ENCODE measurements around the gene RAPGEF3.

RAPGEF3 gene, protein sequence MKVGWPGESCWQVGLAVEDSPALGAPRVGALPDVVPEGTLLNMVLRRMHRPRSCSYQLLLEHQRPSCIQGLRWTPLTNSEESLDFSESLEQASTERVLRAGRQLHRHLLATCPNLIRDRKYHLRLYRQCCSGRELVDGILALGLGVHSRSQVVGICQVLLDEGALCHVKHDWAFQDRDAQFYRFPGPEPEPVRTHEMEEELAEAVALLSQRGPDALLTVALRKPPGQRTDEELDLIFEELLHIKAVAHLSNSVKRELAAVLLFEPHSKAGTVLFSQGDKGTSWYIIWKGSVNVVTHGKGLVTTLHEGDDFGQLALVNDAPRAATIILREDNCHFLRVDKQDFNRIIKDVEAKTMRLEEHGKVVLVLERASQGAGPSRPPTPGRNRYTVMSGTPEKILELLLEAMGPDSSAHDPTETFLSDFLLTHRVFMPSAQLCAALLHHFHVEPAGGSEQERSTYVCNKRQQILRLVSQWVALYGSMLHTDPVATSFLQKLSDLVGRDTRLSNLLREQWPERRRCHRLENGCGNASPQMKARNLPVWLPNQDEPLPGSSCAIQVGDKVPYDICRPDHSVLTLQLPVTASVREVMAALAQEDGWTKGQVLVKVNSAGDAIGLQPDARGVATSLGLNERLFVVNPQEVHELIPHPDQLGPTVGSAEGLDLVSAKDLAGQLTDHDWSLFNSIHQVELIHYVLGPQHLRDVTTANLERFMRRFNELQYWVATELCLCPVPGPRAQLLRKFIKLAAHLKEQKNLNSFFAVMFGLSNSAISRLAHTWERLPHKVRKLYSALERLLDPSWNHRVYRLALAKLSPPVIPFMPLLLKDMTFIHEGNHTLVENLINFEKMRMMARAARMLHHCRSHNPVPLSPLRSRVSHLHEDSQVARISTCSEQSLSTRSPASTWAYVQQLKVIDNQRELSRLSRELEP

DNA sequence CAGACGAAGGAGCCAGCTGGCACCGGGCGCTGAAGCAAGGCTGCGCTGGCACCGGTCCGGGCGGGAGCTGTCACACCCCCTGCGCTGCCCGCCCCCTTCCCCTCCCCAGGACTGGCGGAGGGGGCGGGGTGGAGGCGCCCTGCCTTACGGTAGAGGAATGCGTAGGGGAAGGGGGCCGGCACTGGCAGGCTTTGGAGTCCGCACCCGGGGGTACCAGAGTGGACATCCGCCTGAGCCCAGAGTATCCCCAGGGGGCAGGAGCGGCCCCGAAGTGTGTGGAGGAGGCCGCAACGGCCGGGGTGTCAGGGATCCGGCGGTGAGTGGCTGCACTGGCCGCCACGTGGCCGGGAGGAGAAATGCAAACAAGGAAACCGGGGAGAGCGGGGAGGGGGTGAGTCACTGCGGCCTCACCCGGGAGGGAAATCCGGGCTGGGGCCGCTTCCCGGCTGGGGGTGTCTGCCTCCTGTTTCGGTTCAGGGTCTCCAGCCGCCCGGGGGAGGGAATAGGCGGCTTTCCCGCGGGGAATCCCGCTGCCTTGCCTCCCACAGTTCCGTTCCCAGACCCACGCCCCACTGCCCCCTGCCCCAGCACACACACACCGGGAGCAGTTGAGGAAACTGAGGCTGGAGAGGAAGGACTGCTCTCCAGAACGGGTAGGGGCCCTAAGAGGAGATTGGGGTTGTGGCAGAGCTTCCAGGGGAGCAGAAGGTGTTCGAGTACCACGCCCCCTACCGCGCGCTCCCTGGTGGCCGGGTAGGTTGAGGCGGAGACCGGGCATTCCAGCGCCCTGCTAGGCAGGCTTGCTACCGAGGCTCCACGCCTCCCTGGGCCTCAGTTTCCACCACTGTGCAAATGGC, at the start of gene RAPGEF3:
TSS of gene RAPGEF3 (minus strand) at position 47 of the 857 bp plus-strand sequence. CDS start 324 bp downstream, outside the sequence.
- peak; percentile 69 to 72 for DNase-seq

DNA sequence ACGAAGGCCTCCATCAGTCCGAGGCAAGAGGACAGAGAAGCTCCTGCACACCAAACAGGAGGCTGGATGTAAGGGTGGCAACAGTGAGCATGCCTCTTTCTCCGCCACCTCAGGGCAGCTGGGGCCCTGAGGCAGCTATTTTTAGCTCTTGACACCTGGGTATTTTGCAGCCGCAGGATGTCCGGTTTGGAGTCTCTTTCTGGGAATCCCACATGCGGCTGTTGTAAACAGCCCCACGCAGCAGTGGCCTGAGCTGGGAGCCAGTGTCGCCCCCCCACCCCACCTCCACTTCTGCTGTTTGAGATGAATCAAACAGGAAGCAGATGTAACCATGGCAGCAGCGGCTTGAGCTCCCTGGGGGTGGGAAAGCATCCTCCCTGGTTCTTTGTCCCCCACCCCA, 49.4 kb upstream of the RAPGEF3 start:
- peak; percentile 90 to 92 for DNase-seq

DNA sequence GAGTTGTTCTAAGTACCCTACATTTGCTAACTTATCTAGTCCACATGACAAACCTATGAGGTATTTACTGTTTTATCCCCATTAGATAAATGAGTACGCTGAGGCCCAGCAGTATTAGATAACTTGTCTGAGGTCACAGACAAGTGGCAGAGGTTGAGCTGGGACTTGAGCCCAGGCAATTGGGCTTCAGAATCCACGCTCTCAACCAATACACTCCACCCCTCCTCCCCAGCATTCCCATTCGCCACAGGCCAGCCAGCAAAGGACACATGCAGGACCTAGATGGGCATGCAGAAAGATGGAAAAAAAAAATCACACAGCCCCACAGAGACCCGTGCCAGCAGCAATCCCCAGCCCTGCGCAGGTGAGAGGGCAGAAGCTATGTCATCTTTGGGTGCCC, 48.7 kb upstream of the RAPGEF3 start:
- DNase-seq: no peak

DNA sequence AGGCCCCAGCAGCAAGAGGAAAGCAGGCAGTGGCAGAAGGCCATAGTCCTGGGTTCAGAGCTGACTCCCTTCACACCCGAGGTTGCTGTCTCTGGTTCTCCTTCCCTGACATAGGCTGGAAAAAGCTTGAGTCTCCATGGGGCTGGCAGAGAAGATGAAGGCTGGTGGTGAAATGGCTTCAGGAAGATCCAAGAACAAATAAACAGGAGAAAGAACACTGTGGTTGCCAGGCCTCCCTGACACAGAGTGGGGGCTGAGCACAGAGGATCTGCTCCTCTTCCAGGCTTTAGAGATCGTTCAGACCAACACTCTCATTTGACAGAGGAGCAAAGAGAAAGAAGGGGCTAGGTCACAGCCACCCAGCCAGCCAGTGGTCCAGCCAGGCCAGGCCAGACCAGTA, 46.7 kb upstream of the RAPGEF3 start:
- DNase-seq: no peak

DNA sequence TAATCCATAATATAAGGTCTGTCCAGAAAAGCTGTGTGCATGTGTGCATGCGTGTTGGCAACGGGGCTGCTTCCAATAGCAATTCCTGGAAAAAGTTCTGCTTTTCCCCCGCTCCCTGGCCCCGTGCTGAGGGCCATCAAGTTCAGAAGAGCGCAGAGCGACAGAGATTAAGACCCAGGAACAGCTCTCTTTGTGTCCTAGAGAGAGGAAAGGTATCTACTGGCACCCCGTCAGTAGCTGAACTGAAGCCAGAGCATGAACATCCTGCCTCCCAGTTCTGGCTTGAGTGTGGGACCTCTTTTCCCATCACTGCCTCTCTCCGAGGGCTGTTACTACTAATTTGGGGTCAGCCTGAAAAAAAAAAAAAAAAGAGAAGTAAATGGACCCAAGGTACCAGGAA, 45.5 kb upstream of the RAPGEF3 start:
- no peak for DNase-seq

DNA sequence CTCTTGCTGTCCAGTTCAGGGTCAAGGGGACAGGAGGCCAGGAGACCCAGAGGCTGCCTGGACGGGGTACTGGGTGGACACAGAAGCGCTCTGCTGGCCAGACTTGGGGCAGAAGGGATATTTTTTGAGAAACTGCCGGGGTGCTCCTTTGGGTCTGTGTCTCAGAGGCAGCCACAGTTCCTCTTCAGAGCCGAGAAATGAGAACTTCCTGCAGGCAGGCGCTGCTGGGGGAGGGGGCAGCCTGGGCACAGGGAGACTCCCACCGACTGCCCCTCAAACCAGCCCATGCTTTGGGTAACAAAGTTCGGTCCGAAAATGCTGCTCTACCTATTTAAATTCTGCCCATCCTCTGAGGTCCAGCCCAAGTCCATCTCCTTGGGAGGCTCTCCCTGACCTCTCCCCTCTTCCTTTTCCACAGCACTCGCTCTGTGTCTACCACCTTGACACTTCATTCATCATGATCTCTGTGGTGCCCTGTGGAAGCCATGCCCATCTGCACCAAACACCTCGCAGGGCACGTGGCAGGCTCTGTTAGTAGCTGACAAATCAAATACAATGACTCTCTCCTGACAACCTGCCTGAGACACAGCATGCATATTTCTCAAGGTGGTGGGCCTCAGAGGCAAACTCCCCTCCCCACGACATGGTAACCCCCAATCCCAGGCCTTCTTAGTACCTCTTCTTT, 44.7 kb upstream of the RAPGEF3 start:
- DNase-seq: peak in 1 of 2 donors; percentile 26

DNA sequence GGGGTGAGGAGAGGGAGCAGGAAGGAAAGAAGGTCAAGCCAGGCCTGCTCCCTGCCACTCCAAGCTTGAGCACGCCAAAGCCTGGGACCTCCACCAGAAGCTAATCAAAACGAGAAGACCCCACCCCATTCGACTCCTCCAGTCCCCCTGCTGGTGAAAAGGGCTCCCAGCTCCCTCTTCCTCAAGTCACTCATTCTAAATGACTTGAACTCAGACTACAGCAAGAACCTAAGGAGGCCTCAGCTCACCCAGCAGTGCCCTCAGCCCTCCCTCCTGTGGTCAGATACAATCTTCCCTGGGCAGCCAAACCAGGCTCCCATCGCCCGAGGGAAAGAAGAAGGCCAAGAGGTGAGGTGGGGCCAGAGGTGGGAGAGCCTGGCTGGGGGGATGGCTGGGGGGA, 43.6 kb upstream of the RAPGEF3 start:
- no peak for DNase-seq

DNA sequence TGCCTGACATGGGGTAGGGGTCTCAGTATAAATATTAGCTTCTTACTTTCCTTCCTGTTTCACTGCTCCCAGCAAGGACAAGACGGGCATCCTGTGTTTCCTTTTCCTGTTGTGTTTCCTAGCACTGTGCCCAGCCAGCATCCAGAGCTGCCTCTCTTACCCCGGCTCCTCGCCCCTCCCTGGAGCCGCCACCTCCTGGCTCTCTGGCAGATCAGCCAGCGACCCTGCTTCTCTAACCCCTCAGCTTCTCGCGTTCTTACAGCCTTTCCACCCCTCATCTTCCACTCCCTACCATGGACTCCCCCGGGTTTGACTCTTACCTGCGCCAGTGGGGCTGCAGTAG, 43.2 kb upstream of the RAPGEF3 start:
- DNase-seq: no peak

DNA sequence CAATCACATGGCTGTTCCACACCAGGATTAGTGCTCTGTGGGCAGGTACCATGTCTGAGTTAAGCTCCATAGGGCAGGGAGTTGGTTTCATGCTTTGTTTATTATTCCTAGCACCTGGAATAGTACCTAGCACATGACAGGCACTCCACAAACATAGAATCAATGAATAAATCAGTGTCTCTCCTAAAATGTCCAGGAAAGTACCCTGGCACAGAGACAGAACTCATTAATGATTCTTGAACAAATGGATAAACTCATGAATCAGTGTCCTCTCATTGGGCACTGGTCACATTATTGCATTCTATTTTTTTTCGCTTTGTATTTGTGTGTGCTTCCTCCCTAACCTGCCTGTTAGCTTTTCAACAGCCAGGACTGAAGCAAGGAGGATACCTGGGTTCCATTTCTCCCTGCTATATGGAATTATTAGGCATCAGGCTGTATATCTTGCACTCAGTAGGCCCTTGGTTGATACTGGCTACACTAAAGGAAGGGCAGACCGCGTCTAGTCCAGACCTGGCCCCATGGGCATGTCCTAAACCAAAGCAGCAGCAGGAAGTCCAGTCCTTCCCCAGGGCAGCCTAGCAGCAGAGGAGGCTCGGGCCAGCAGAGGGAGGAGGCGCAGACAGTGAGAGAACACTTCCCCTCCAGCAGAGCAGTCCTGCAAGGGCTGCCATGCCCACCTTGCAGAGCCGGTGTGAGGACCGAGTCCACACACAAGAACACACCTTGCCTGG, 42.7 kb upstream of the RAPGEF3 start:
- DNase-seq: peak in 1 of 2 donors; percentile 27

DNA sequence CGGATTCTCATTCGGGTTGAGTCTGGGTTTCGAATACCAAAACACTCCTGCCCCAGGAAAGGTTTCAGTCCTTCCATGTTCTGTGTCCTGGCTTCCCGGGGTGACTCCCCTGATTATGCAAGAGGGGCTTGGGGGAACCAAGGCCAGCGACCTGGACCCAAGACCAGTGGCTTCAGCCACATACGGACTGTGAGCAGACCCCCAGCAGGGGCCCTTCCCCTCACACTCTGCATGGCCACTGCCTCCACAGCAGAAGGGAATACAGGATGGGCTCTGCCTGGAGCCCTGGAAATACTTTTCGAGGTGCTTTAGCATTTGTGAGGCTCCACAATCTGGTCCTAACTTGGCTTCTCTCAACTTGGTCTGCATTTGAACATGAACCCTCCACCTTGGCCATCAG, 41.9 kb upstream of the RAPGEF3 start:
- DNase-seq: no peak

DNA sequence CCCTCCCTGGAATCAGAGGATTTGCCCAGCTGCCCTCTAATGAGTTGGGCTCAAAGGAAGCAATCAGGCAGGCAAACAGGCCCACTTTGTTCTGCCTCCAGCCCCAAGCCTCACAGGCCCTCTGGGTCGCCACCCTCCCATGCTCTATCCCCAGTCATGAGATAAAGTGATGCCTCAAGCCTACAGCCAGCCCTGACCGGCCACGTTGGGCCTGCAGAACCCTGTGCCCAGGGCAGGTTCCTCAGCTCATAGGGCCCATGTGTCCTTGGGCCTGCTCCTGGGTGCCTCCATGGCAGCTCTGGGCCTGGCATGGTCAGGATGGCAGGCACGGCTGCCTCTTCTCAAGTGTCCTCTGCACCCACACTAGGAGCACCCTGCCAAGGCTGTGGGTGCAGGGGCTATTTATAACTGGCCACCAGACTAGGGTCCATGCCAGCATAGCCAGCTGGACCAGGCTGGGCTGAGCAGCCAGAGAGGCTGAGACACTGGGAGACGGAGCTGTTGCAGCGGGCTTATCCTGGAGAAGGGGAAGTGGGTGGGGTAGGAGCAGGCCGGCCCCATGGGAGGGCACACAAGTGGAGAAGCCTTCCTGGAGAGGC, 40.8 kb upstream of the RAPGEF3 start:
- DNase-seq: no peak

DNA sequence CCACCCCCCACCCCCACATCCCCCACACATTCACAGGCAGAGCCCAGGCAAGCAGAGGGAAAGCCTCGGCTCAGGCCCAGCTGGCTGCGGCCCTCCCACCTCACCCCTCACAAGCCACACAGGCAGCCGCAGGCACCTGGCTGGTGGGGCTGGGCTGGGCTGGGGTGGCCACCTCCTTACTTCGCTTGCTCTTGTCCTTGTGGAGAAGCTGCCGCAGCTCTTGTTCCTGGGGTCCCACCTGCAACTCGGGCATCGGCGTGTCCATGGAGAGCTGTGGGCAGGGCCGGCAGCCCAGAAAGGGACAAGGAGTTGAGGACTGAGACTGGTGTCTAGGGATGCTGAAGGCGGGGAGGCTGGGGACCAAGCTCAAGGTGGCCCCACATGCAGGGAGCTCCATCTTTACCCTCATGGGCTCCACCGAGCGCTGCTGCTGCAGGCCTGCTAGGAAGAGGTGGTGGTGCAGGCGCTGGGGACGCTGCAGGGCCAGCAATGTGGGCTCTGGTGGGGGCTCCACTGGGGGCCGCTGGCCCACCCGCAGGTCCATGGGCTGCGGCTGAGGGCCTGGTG, 39.8 kb upstream of the RAPGEF3 start:
- no peak for DNase-seq

DNA sequence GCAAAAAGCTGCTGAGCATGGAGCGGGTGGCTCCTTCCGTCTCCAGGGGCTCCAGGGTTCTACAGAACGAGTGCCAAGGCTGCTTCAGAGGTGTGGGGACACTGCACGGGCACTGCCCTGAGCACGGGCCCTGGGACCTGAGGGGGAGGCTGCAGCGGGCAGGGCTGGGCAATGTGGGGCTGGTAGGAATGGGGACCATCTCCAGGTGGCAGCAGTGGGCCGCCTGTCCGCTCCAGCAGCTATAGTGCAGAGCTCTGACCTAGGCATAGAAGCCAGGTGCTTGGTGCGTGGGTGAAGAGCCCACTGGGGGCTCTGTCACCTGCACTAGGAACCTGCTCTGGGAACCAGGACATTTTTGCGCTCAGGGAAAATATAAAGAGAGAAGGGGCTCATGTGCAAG, 38.8 kb upstream of the RAPGEF3 start:
- DNase-seq: peak; percentile 49 to 60

DNA sequence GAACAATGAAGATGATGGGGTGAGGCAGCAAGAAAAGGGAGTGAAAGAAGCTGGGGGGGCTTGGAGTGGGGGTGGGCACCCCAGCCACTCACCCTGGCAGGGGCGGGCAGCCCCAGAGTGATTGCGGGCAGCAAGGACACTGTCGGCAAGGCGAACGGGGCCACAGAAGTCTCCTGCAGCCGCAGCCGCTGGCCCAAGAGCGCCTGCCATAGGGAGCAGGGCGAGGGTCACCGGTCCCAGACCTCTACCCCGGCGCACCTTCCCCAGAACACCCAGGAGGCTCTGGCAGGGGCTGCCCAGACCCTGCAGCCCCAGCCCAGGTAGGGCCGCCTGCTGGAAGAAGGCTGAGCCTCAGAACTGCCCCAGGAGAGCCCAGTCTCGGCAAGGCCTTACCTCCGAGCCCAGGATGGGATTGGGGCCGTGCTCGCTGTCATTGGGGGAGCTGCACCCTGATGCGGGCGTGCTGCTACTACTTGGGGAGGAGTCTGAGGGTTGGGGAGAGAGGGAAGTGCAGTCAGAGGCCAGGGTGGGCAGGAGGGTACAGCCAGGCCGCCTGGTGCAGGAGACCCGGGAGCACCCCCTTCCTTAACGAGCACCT, 37.2 kb upstream of the RAPGEF3 start:
- DNase-seq: no peak

DNA sequence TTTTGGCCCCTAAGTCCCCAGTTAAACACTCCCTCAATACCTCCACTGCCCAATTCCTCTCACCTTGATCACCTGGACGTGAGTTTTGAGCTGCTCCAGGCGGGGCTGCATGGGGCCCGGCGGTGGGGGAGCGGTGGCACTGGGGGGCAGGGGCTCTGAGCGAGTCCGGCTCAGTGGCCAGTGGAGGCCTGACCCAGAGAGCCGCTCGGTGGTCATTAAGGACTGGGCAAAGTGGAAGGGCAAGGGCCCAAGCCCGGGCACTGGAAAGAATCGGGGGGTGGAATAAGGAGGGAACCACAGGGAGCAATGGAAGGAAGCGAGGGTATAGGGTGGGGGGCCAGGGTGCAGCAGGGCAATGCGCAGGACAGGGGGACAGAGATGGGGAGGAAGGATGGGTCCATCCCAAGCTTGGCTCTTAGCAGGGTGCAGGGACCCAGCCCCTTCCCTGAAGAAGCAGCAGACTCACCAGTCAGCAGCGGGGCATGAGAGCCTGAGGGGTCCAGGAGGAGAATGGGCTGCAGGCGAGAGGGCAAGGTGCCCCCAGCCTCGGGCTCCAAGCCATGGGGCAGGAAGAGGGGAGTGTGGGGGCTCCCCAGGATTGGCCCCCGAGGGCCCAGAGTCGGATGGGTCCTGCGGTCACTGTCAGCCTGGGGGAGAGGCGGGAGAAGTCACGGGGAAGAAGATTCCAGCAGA, 36.6 kb upstream of the RAPGEF3 start:
- DNase-seq: no peak

DNA sequence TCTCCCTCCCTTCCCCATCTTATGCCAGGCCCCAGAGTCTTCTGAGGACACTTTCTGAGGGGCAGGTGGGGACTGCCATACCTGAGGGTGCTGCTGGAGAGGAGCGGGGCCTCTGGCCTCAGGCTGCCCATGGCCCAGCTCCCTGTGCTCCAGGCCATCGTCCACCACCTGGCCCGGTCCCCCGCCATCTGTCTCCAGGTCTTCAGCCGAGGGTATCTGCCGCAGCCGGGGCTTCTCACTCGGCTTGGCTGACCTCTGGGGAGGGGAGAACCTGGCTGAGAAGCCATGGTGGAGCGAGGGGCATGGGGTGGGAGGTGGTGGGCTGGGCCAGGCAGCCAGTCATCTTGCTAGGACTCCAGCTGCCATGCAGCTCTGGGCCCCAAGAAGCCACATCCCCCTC, 36.0 kb upstream of the RAPGEF3 start:
- no peak for DNase-seq

DNA sequence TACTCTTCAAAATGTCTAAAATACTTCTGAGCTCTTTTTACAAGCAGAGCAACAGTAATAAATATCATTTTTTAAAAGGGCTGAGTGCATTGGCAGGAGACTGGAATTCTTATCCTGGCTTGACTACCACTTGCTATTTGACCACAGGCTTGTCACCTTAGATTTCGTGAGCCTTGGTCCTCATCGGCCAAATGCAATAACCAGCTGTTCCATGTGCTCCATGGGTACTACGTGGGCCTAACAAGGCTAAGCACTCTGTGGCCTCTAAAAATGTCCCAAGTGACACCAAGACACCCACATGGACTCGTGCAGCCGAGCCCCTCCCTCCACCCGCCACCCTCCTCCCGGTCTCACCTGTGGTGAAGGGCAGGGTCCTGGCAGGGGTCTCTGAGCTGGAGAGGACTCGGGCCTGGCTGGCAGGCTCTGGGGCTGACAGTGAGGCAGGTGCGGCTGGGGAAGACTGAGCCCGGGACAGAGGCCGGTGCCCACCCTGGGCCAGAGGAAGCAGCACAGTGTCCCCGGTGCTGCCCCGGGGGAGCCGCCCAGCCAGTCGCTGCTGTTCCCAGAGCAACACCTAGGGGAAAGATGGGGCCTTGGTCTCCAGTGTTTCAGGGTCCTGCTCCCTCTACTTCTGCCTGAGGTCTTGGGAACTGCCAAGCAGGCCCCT, 34.5 kb upstream of the RAPGEF3 start:
- DNase-seq: no peak

DNA sequence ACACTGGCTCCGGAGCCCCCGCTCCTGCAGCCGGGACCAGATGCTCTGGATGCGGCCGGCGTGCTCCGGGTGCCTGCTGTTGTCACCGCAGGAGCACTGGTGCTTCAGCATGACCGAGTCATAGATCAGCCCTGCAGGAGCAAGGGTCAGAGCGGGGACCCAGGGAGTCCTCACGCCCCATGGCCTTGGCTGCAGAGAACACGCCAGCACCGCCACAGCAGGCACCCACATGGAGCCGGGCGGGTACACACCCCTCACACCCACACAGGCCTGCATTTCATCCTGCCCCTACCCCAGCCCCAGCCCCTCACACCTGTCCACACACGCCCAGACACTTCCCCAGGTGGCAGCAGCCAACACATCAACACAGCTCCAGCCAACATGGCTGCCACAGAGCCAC, 33.2 kb upstream of the RAPGEF3 start:
- no peak for DNase-seq

DNA sequence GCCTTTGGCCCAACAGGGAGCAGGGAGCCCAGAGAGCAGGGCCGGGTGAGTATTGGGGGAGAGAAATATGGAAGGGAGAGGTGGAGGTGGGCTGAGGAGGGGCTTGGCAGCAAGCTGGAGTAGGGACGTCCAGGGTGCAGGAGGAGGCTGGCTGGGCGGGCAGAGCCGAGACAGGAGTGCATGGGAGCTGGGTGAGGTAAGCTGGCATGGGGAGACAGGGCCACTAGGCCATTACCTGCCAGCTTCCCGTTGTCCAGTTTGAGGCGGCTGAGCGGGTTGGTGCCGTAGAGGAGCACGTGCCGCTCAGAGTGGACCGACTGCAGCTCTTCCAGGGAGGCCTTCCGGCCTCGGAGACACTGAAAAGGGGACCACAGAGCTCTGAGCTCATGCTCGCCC, 32.7 kb upstream of the RAPGEF3 start:
- DNase-seq: no peak
